HG03095 (cell line): ENCODE results near the gene BORCS8.
"Not testable (repeated sequence)": the region's sequence is repeated elsewhere in the genome, so short reads cannot be mapped to it uniquely, and the experiment has no call there.

Experiments used
- ATAC-seq: cut with Tn5 transposase; IDR thresholded peaks from one replicate; pipeline ENCODE4 v1.9.1; 2021; ENCODE audit warnings: moderate library complexity; ENCODE audit not compliant: unreplicated experiment

Gene BORCS8

DNA sequence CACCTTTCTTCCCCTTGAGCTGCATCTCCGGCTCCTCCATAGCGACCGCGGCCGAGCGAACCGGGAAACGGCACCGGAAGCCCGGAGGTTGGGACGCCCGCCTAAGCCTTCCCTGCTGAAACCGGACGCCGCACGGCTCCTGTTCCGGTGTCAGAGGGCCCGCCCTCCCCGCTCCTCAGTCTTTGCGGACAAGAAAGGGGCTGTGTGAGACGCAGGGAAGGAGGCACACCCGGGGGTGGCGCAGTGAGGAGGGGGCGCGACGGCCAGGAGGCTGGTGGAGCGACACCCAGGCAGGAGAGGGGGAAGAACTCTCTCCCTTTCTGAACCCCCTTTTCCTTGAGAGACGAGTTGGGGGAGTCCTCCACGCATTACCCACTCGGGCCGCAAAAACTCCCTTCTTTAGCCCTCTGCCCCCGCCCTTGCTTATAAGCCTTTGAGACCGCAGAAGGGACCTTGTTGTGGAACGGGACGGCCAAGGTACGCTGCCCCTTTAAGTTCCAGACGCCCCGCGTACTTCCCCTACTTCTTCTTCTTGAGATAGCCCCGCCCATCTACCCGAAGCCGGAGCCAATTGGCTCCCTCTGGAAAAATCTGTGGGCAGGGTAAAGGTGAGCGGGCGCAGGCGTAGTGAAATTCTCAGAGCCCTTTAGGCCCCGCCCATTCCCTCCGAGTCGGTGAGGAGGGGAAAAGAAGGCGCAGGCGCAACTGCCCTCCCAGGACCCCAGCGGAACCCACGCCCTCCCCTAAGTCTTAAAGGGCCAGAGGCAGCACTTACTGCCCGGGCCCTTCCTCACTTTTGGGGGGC lies at the start of gene BORCS8, which contains the start of gene RFXANK:
Gene BORCS8, minus strand, starts transcription at position 75 of the 805 bp plus-strand sequence. Its CDS starts 35 bp downstream, at position 40.
Gene RFXANK, plus strand, starts transcription at position 181 of the 805 bp plus-strand sequence. CDS start 1,689 bp downstream, outside the sequence.
- ATAC-seq: peak; percentile 76

DNA sequence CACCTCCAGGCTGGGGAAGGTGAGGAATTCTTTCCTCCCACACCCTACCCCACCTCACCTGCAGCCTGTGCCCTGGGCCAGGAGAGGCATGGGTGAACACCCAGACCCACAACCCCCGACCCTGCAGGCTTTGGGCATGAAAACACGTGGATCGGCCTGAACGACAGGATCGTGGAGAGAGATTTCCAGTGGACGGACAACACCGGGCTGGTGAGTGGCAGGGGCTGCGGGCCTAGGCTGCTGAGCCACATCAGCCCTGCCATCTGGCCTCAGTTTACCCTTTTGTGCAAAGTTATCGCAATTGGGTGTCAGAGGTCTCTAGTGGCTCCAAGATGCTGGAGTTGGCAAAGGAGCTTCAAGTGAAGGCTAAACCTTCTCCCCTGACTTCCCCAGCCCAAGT lies 48.5 kb upstream of the BORCS8 start:
- ATAC-seq: no peak

DNA sequence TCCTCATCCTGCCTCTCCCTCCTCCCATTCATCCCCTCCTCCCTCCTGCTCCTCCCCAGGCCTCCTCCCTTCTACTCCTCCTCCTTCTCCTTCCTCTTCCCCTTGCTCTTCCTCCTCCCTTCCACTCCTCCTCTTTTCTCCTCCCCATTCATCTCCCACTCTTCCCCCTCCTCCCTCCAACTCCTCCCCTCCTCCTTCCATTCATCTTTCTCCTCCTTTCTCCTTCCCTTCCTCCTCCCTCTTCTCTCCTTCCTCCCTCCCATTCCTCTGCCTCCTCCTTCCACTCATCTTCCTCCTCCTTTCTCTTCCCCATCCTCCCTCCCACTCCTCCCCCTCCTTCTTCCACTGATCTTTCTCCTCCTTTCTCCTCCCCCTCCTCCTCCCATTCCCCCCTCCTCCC lies 47.7 kb upstream of the BORCS8 start:
- ATAC-seq: no peak

DNA sequence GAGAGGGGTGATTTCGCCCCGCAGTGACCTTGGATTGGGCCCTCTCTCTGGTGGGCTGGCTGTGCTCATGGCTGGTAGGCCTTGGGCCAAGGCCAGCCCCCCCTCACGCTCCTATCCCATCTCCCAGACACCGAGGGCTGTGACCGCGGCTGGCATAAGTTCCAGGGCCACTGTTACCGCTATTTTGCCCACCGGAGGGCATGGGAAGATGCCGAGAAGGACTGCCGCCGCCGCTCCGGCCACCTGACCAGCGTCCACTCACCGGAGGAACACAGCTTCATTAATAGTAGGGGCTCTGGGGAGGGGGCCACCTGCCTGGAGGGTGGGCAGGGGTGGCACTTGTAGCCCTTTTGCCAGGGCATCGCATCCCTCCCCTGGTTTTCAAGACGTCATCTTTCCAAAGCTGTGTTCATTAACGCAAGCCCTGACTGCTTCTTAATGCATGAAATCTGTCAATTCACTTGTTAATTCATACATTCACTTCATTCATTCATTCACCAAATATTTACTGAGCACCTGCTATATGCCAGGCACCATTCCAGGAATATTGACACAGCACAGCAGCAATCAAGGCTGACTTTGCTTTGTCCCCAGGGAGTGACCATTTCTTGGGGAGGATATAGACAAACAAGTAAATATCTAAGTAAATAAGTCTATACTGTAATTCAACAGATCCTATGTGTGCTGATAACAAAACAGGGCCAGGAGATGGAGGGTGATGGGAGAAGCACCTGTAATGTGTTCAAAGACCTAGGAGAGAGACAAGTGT lies 46.4 kb upstream of the BORCS8 start:
- no peak for ATAC-seq

DNA sequence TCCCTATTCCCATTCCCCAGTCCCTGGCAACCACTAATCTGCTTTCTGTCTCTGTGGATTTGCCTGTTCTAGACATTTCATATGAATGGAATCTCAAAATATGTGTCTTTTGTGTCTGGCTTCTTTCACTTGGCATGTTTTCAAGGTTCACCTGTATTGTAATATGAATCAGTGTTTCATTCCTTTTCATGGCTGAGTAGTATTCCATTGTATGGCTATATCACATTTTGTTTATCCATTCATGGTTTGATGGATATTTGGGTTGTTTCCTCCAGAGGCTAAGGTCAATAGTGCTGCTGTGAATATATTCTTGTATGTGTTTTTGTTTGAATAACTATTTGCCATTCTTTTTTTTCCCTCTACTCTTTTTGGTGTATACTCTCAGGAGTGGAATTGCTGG lies 44.2 kb upstream of the BORCS8 start:
- ATAC-seq: no peak

DNA sequence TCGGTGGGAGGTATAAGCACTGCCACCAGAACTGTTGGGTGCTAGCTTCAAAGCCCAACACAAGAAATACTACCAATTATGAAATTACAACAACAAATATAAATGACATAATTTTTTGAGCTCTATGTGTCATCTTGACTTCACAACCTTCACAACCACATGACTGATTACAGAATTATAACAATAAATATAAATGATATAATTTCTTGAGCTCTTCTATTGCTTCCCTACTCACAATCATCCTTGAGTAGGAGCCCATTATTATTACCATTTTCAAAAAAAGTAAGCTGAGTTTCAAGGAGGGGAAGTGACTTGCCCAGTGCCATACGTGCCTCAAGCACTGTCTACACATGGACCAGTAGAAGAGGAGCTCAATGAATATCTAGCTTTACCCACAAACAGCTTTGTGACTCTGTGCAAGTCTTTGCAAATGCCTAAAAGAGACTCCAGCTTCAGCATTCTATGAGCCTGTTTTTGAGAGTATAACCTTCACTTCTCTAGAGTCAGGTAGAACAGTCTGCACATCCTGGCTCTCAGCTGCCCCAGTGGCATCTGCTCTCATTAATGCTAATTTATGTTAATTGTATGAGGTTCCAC lies 42.4 kb upstream of the BORCS8 start:
- ATAC-seq: no peak

DNA sequence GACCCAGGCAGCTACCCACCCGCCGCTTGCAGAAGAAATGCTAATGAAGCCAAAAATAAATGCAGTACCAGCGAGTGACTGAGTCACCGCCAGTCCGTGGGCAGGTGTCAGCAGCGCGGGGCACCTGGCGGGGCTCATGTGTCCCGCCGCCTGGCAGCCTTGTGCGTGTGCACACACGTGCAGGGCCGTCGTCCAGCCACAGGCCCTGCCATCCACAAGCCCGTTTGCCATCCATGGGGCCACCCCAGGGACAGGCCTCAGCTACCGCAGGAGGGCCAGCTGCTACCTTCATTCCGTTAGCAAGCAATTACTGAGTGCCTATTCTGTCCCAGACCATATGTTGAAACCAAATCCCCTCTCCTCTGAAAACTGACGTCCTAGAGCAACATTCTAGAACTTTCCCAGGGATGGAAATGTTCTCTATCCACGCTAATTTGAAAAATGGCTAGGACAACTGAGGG lies 40.3 kb upstream of the BORCS8 start:
- no peak for ATAC-seq

DNA sequence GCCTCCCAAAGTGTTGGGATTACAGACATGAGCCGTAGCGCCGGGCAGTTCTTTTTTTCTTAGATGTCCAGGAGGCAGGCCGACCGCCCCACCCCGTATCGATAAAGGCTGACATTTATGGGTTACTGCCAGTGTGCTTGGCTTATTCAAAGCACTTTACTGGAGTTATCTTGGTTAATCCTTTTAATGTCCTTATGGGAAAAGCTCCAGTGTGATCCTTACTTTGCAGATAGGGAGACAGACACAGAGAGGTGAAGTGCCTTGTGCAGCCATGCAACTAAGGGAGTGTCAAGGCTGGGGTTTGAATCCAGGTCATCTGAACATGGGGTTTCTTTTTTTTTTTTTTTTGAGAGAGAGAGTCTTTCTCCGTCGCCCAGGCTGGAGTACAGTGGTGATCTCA lies 39.0 kb upstream of the BORCS8 start:
- ATAC-seq: no peak

DNA sequence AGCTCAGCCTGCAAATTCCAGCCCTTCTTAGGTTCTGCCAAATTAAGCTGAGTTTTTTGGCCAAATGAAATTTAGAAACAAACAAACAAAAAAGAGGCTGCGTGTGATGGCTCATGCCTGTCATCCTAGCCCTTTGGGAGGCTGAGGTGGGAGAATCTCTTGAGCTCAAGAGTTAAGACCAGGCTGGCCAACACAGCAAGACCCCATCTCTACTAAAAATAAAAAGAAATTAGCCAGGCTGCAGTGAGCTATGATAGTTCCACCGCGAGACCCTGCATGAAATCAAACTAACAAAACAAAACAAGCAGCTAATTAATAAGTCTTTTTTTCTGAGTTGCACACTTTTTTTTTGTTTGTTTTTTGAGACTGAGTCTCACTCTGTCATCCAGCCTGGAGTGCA lies 37.7 kb upstream of the BORCS8 start:
- no peak for ATAC-seq

DNA sequence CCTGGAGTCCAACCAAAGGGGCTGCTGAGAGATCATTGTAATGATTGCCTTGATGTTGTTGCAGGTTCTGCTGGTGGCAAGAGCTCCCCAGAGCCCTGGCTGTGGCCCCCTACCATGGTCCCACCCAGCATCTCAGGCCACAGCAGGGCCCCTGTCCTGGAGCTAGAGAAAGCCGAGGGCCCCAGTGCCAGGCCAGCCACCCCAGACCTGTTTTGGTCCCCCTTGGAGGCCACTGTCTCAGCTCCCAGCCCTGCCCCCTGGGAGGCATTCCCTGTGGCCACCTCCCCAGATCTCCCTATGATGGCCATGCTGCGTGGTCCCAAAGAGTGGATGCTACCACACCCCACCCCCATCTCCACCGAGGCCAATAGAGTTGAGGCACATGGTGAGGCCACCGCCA lies 35.3 kb upstream of the BORCS8 start:
- ATAC-seq: no peak

DNA sequence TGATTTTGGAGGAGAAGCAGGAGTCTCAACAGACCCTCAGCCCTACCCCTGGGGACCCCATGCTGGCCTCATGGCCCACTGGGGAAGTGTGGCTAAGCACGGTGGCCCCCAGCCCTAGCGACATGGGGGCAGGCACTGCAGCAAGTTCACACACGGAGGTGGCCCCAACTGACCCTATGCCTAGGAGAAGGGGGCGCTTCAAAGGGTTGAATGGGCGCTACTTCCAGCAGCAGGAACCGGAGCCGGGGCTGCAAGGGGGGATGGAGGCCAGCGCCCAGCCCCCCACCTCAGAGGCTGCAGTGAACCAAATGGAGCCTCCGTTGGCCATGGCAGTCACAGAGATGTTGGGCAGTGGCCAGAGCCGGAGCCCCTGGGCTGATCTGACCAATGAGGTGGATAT lies 34.7 kb upstream of the BORCS8 start:
- ATAC-seq: no peak

DNA sequence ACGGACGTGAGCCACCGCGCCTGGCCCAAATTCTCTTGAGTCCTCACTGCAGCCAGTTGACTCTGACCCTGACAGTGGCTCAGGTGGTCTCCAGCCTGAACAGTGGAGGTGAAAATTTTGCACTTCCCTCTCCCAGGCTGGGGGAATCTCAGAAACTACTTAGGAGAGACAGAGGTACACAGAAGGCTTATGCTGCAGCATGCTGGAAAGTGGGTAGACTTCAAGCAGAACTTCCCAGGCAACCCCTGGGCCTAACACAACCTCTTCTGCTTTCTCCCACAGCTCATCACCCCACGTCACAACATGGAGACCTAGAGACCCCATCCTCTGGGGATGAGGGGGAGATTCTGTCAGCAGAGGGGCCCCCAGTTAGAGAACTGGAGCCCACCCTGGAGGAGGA lies 34.3 kb upstream of the BORCS8 start:
- no peak for ATAC-seq

DNA sequence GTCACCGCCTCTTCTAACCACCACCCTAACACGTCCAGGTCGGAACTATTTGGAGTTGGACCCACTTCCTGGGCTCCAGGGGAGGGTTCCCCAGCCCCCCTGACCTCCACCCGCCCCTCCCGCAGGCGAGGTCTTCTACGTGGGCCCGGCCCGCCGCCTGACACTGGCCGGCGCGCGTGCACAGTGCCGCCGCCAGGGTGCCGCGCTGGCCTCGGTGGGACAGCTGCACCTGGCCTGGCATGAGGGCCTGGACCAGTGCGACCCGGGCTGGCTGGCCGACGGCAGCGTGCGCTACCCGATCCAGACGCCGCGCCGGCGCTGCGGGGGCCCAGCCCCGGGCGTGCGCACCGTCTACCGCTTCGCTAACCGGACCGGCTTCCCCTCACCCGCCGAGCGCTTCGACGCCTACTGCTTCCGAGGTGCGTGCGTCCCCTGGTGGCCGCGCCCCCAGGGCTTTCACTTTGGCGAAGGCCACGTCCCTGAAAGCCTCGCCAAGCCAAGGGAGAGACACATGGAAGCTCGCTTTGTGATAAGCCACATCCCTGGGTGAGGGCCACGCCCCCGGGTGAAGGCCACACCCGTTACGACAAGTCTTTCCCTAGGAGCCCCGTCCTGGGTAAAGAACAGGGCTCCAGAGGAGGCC lies 33.0 kb upstream of the BORCS8 start:
- no peak for ATAC-seq

DNA sequence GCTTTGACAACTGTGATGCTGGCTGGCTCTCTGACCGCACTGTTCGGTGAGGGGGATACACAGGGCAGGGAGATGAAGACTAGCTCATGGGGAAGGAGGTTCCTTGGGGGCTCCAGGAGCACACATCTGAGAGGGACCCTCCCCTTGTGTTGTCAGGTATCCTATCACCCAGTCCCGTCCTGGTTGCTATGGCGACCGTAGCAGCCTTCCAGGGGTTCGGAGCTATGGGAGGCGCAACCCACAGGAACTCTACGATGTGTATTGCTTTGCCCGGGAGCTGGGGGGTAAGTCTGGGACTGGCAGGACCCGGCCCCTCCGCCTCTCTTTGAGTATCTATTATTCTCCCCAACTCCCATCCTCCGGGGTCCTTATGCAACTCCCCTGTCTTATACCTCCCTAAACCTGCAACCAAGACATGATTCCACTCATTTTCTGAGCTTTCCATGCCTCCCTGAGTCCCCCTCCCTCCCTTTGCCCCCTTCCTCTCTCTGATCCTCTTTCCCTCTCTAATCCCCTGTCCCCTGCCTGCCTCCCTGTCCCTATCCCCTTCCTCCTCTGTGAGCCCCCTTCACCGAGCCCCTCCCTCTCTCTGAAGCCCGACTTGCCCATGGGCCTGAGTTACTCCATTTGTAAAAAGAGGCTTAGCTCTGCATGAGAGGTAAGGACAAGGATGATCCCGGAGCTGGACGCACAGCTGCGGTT lies 32.3 kb upstream of the BORCS8 start:
- ATAC-seq: no peak

DNA sequence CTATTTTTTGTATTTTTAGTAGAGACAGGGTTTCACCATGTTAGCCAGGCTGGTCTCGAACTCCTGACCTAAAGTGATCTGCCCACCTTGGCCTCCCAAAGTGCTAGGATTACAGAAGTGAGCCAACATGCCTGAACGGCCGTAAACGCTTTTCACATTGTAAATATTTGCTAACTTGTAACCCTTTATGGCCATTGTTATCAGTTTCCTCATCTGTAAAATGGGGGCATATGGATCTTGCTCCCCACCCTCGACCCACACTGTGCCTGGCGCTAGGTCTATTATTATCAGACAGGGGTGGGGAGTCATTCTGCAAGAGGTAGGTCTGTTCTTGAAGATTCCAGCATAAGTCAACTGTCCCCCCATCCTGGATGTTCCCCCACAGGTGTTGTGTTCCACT lies 31.7 kb upstream of the BORCS8 start:
- ATAC-seq: no peak

DNA sequence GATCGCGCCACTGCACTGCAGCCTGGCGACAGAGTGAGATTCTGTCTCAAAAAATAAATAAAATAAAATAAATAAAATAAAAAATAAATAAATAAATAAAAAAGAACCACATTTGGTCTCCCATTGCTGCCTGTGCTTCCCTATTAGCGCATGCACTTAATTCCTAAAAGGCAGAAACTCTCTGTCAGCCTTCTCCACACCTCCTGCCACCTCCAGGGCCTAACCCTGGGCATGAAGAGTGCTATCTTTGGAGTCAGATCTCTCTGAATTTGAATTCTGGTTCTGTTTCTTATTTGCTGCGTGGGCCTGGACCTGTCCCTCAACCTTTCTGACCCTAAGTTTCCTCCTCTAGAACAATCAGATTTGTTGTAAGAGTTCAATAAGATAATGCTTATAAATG lies 31.1 kb upstream of the BORCS8 start:
- no peak for ATAC-seq

DNA sequence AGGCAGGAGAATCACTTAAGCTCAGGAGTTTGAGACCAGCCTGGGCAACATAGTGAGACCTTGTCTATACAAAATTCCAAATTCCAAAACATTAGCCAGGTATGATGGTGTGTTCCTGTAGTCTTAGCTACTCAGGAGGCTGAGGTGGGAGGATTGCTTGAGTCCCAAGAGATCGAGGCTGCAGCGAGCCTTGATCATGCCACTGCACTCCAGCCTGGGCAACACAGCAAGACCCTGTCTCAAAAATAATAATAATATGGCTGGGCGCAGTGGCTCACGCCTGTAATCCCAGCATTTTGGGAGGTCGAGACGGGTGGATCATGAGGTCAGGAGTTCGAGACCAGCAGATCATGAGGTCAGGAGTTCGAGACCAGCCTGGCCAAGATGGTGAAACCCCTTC lies 29.0 kb upstream of the BORCS8 start:
- ATAC-seq: not testable (repeated sequence)

DNA sequence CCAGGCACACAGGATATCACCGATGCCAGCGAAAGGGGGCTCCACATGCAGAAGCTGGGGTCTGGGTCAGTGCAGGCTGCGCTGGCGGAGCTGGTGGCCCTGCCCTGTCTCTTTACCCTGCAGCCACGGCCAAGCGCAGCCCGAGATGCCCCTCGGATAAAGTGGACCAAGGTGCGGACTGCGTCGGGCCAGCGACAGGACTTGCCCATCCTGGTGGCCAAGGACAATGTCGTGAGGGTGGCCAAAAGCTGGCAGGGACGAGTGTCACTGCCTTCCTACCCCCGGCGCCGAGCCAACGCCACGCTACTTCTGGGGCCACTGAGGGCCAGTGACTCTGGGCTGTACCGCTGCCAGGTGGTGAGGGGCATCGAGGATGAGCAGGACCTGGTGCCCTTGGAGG lies 27.0 kb upstream of the BORCS8 start:
- ATAC-seq: no peak

DNA sequence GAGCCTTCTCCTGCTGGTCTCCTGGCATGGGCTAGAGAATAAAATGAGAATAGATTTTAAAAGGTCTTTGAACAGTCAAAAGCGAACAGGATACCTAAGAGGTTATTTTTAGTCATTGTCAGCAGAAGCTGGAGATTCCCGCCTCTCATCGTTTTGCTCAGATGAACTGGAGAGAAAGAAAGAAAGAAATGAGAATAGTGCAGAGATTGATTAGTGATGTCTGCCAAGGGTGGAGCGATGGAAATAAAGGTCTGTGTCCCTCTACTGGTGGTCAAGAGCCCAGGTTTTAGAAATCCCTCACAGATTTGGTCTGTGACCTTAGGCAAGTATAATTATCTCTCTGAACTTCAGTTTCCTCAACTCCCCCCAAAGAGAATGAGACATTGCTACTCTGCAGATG lies 25.1 kb upstream of the BORCS8 start:
- no peak for ATAC-seq

DNA sequence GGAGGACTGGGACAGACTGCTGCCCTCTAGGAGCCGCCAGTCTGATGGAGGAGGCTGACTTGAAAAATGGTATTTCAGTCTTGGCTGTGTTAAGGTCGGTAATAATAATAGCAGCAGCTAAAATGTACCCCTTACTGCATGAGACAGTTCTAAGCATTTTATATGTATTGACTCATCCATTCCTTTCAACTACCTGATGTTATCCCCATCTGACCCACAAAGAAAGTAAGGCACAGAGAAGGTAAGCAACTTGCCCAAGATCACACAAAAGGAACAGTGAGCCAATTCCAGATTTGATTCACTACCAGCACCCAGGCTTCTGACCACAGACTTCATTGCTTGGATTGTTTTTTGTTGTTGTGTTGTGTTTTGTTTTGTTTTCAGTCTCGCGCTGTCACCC lies 23.8 kb upstream of the BORCS8 start:
- ATAC-seq: no peak

DNA sequence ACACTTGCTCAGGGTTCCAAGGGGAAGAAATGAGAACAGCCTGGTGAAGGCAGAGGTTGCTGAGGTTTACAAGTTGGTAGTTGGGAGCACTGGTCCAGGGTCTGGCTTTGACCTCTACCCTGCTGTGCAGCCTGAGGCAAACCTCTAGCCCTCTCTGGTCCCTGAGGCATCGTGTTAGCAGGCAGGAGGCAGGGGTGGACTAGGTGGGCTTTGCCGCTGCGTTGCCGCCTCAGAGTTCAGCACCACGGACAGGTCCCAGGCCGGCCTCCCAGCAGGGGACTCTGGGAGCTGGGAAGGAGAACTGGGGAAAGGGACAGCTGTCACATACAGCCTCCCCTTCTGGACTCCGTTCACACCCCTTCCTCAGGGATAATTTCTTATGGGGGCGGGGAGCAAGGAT lies 22.9 kb upstream of the BORCS8 start:
- ATAC-seq: no peak
